ENCODE measurements around the gene FAM47E. TPM values are rescaled to one million over a fixed set of nuclear protein-coding genes. Genes with fewer than 3 reads are reported as not detected.
A peak's percentile ranks its signal among the peaks of the same experiment; 100 is the strongest.

Gene FAM47E
- total RNA-seq, 4 donors from 2014 or later, result 1.7 to 7.8 (median 3.1) TPM

DNA sequence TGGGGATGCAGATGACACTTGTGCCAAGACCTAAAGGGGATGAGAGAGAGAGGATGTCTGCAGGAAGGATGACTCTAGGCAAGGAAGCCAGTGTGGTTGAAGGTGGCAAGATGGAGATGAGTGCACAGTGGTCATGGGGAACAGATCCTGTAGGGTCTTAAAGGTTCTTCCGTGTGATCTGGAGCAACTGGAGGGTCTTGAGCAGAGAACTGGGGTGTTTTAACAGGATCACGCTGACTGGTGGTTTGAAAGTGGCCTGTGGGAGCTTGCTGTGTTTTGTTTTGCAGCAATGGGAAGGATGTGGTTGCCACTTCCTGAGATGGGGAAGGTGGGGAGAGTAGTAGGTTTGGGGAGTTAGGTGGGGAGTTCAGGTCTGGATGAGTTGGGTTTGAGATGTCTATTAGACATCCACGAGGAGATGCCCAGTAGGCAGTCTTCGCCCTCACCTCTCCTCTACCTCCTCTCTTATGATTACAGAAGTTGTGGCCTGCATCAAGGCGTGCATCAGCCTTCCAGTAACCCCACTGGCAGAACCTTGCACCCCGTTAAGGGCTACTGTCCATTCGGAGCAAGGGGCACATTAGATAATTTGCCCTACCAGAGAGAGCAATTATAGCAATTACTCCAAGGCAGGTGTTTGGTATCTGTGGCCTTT is 53.6 kb downstream of the FAM47E start:
- no peak for TF ChIP-seq CTCF (IDR thresholded peaks at IDR 0.05)
- no peak for ATAC-seq (ENCODE audit: low FRiP score)
- DNase-seq (ENCODE audit: low spot score), result no peak

DNA sequence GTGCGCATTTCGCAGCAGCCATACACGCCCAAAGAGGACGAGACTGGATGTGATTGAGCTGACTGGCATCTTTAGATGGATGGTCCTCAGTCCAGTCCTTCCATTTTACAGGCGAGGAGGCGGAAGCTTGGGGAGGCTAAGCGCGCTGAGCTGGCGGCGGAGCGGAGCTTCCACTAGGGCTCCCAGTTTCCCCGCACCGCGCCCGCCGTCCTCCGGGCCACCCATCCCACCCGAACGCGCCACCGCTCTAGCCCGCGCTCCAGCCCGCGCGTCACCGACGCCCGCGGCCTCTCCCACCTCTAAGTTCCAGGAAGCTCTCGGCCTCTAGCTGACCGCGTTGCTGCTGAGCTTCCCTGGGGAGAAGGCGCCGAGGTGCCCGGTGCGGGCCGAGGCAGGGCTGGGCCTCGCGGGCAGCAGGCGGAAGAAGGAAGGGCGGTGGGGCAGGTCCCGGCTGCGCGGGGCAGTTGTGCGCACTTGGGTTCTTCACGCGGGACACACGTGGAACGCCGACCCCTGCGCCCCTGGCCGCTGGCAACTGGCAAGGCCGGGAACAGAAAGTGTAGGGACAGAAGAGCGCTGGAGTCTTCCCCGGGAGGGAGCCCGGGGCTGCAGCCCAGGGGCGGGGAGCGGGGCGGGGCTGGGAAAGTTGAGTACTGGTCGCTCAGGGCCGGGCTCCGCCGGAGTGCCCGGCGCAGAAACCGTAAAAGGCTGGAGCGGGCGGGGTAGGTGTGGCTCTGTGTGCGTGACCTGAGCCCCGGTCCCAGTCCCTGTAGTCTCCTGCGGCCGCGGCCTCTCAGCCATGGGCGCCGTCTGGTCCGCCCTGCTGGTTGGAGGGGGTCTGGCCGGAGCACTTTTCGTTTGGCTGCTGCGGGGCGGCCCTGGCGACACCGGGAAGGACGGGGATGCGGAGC is 54.7 kb downstream of the FAM47E start, which contains the start of gene STBD1:
Gene STBD1 (plus strand): TSS at position 763 of the 911 bp plus-strand sequence. CDS start 37 bp downstream, at position 800.
- TF ChIP-seq CTCF (IDR thresholded peaks at IDR 0.05), result no peak
- ATAC-seq (ENCODE audit: low FRiP score) (peak; percentile 88), DNase-seq (ENCODE audit: low spot score) (no peak)

DNA sequence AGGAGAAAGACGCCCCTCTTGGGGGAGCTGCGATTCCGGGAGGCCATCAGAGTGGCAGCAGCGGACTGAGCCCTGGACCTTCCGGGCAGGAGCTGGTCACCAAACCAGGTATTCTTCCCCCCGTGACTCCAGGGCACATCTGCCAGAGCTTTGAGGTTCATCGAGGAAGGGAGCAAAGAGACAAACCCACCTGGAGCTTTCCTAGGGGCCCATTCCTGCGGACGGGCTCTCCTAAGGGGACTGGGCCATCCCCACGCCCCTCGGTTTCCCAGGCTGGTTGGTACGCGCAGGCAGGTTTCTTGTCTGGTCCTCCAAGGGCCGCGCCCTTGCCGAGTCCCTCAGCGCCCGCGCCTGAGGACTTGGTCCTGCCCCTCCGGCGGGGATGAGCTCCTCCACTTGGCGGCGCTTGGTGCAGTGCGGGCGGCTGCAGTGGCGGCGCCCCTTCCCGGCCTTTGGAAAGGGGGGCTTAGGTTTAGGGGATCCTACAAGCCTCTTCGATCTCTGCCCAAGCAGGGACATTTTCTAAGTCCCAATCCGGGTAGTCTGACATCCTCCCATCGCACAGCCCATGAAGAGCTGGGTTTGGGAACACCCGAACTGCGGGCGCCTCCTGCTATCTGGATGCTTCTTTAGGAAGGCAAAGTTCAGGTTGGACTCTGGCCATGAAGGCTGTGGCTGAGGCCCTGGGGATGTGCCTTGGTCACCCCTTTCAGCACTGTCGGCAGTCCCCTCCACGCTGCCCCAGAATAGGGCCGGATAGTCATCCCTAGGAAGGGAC is 55.5 kb downstream of the FAM47E start:
- no peak for TF ChIP-seq CTCF (IDR thresholded peaks at IDR 0.05)
- DNase-seq (ENCODE audit: low spot score) (no peak), ATAC-seq (ENCODE audit: low FRiP score) (peak; percentile 59)

- no peak for DNase-seq (ENCODE audit: low spot score)
- ATAC-seq (ENCODE audit: low FRiP score), result no peak
- no peak for TF ChIP-seq CTCF (IDR thresholded peaks at IDR 0.05)
Measured at GRCh38 chr4:76307660-76308014, 56.1 kb downstream of the FAM47E start.

GRCh38 chr4:76308548-76308947 is 57.0 kb downstream of the FAM47E start:
- ATAC-seq (ENCODE audit: low FRiP score) (no peak), DNase-seq (ENCODE audit: low spot score) (no peak)
- TF ChIP-seq CTCF (IDR thresholded peaks at IDR 0.05), result no peak

GRCh38 chr4:76309939-76310550 is 58.5 kb downstream of the FAM47E start:
- TF ChIP-seq CTCF (IDR thresholded peaks at IDR 0.05), result no peak
- DNase-seq (ENCODE audit: low spot score) (no peak), ATAC-seq (ENCODE audit: low FRiP score) (no peak)
